HepG2 (cell line): Measurements from ENCODE around the gene CAST. TPM values are rescaled to one million over a fixed set of nuclear protein-coding genes. Genes with fewer than 3 reads are reported as not detected.

ENCODE experiments used
- ARID4A ChIP-seq: sonication (generic); formaldehyde crosslinking; IDR thresholded peaks from 2 replicates; pipeline ENCODE4 v1.5.0; 2020; ENCODE audit warnings: mild to moderate bottlenecking, missing genetic modification reagents, borderline replicate concordance
- ATM ChIP-seq: fragments of 450-650 bp; IDR thresholded peaks from 2 replicates; pipeline ENCODE4 v1.7.1; 2017; ENCODE audit warnings: mild to moderate bottlenecking, borderline replicate concordance
- KAT7 ChIP-seq: IDR thresholded peaks from 2 replicates; pipeline ENCODE4 v1.6.1; 2018; ENCODE audit warnings: borderline replicate concordance, missing compliant biosample characterization
- NCOA1 ChIP-seq: sonication (generic); formaldehyde crosslinking; IDR thresholded peaks from 2 replicates; pipeline ENCODE4 v1.9.0; 2021; ENCODE audit warnings: missing genetic modification reagents
- NFYB ChIP-seq: sonication (generic); formaldehyde crosslinking; IDR thresholded peaks from 2 replicates; pipeline ENCODE4 v1.4.0; 2020; ENCODE audit warnings: missing genetic modification reagents
- NR2C2 ChIP-seq: sonication (generic); formaldehyde crosslinking; IDR thresholded peaks from 2 replicates; pipeline ENCODE4 v1.4.0; 2020; ENCODE audit warnings: missing genetic modification reagents, mild to moderate bottlenecking, moderate library complexity, borderline replicate concordance
- TEF ChIP-seq: sonication (generic); formaldehyde crosslinking; IDR thresholded peaks from 2 replicates; pipeline ENCODE4 v1.5.0; 2020; ENCODE audit warnings: missing genetic modification reagents
- ZIK1 ChIP-seq: sonication (generic); formaldehyde crosslinking; IDR thresholded peaks from 2 replicates; pipeline ENCODE4 v1.5.0; 2020; ENCODE audit warnings: mild to moderate bottlenecking, low read depth, missing genetic modification reagents, borderline replicate concordance
- ZNF20 ChIP-seq: sonication (generic); formaldehyde crosslinking; IDR thresholded peaks from 2 replicates; pipeline ENCODE4 v1.4.0; 2020; ENCODE audit warnings: mild to moderate bottlenecking, moderate library complexity, missing genetic modification reagents
- ZNF264 ChIP-seq: sonication (generic); formaldehyde crosslinking; IDR thresholded peaks from 2 replicates; pipeline ENCODE4 v1.4.0; 2020; ENCODE audit warnings: missing genetic modification reagents
- ZNF280B ChIP-seq: sonication (generic); formaldehyde crosslinking; IDR thresholded peaks from 2 replicates; pipeline ENCODE4 v1.5.0; 2020; ENCODE audit warnings: missing genetic modification reagents, mild to moderate bottlenecking, borderline replicate concordance
- ZNF407 ChIP-seq: sonication (generic); formaldehyde crosslinking; IDR thresholded peaks from one replicate; pipeline ENCODE4 v1.5.1; 2020; ENCODE audit warnings: mild to moderate bottlenecking, missing genetic modification reagents; ENCODE audit errors: not compliant biosample characterization
- polyA plus RNA-seq, 8 experiments: library from polyadenylated mRNA; depleted of rRNA in 3 of 8; stranded (reverse) in 7 of 8; unstranded in 1 of 8; fragments of >200 nt; fragmentation: Illumina TruSeq in 4 of 8; extraction: Trizol in 4 of 8; gene quantifications; 2 replicates each; pipeline versions ENCODE4 v1.2.1 to v1.2.3, GENCODE V29; 2011 to 2016; ENCODE audit warnings: low read depth in 4 of 8, missing spikeins in 1 of 8, mixed read lengths in 1 of 8; ENCODE audit not compliant: insufficient read depth in 1 of 8
- total RNA-seq, 5 experiments: library from RNA; depleted of rRNA; stranded (reverse); fragments of >200 nt; fragmentation: Illumina TruSeq; extraction: Trizol; gene quantifications; 2 replicates each; pipeline ENCODE4 v1.2.3, GENCODE V29; 2016; ENCODE audit warnings: low read depth in 1 of 5

The CAST gene
- total and polyA plus RNA-seq, 2 of the 13 experiments (the other 11 are each of a cell fraction or from before 2014, with no cell fraction given), result 42.1 to 67.6 TPM

- TF ChIP-seq TEF (no peak), NFYB (CRISPR knock-in tag) (no peak), NCOA1 (CRISPR knock-in tag) (no peak), ZNF264 (CRISPR knock-in tag) (no peak), ZNF407 (CRISPR knock-in tag) (no peak), KAT7 (CRISPR knock-in tag) (0 out of 2 replicates have a peak, but pooled peaks have one; percentile 65), ZNF20 (no peak), ATM (no peak), ZNF280B (CRISPR knock-in tag) (no peak; the same call in 1 of the 2 replicates), NR2C2 (CRISPR knock-in tag) (no peak), ARID4A (CRISPR knock-in tag) (peak; percentile 55; the same call in 1 of the 2 replicates), ZIK1 (CRISPR knock-in tag) (no peak)
Measured at GRCh38 chr5:96662725-96663518, 746 bp downstream of the CAST start (continued).
